Cardiac muscle cell (in vitro differentiated cells and primary cell): ENCODE results near the gene SYNE2. TPM values are rescaled to one million over a fixed set of nuclear protein-coding genes. Genes with fewer than 3 reads are reported as not detected.
A peak's percentile ranks its signal among the peaks of the same experiment; 100 is the strongest.

Source experiments
- DNase-seq, 2 donors: peaks; one replicate each; pipeline versions ENCODE4 v3.0.0 to v3.0.0-alpha.2; 2010 to 2017; ENCODE audit warnings: low read depth in 1 of 2, low spot score in 1 of 2
- H3K27ac ChIP-seq: fragments of 200-600 bp; sonication (generic); 2 replicates; pipeline ENCODE4 v1.5.1; 2016
- H3K27me3 ChIP-seq: fragments of 200-600 bp; sonication (generic); 2 replicates; pipeline ENCODE4 v1.6.0; 2016; ENCODE audit warnings: control low read depth
- H3K36me3 ChIP-seq: fragments of 200-600 bp; sonication (generic); 2 replicates; pipeline ENCODE4 v1.5.1; 2016; ENCODE audit warnings: control low read depth
- H3K4me1 ChIP-seq: fragments of 200-600 bp; sonication (generic); 2 replicates; pipeline ENCODE4 v1.8.1; 2017; ENCODE audit warnings: low read depth, mild to moderate bottlenecking, mixed run types
- H3K4me3 ChIP-seq: fragments of 200-600 bp; sonication (generic); 2 replicates; pipeline ENCODE4 v1.5.1; 2016; ENCODE audit warnings: mild to moderate bottlenecking
- H3K9me3 ChIP-seq: fragments of 200-600 bp; sonication (generic); 2 replicates; pipeline ENCODE4 v1.5.1; 2017; ENCODE audit warnings: low read depth, mild to moderate bottlenecking, control low read depth
- polyA plus RNA-seq: library from polyadenylated mRNA; unstranded; fragments of >200 nt; fragmentation: Nextera tagmentation; extraction: Ambion mirVana; gene quantifications from 2 replicates; pipeline ENCODE4 v1.2.1, GENCODE V29; 2016
- total RNA-seq: library from RNA; depleted of rRNA; stranded (reverse); fragments of >200 nt; gene quantifications from 2 replicates; pipeline ENCODE4 v1.2.3, GENCODE V29; 2016
- TF ChIP-seq, protein P1 (sequence below): IDR thresholded peaks from 2 replicates; pipeline ENCODE4 v1.5.1; 2012; ENCODE audit warnings: low read depth, mild to moderate bottlenecking, low read length

Gene SYNE2
- total and polyA plus RNA-seq, 2 experiments from 2014 or later: 36.0 to 95.2 TPM

- Histone ChIP-seq H3K27me3 (no peaks in the 10 kb centered on the region), H3K36me3 (no peaks in the 10 kb centered on the region), H3K27ac (no peak overlapping the region), H3K9me3 (no peaks in the 10 kb centered on the region), H3K4me1 (peaks cover 6% of the 10 kb centered on the region), H3K4me3 (no peak overlapping the region)
- TF ChIP-seq, protein P1, sequence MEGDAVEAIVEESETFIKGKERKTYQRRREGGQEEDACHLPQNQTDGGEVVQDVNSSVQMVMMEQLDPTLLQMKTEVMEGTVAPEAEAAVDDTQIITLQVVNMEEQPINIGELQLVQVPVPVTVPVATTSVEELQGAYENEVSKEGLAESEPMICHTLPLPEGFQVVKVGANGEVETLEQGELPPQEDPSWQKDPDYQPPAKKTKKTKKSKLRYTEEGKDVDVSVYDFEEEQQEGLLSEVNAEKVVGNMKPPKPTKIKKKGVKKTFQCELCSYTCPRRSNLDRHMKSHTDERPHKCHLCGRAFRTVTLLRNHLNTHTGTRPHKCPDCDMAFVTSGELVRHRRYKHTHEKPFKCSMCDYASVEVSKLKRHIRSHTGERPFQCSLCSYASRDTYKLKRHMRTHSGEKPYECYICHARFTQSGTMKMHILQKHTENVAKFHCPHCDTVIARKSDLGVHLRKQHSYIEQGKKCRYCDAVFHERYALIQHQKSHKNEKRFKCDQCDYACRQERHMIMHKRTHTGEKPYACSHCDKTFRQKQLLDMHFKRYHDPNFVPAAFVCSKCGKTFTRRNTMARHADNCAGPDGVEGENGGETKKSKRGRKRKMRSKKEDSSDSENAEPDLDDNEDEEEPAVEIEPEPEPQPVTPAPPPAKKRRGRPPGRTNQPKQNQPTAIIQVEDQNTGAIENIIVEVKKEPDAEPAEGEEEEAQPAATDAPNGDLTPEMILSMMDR: no peak
- DNase-seq: no peak
Observed at GRCh38 chr14:63905370-63905769, 52.6 kb downstream of the SYNE2 start.

- Histone ChIP-seq H3K36me3 (no peaks in the 10 kb centered on the region), H3K4me3 (no peak overlapping the region), H3K4me1 (no peaks in the 10 kb centered on the region), H3K27me3 (no peaks in the 10 kb centered on the region), H3K9me3 (no peaks in the 10 kb centered on the region), H3K27ac (no peak overlapping the region)
- no peak for DNase-seq
- TF ChIP-seq, protein P1: no peak
Observed at GRCh38 chr14:63908667-63909264, 56.0 kb downstream of the SYNE2 start.

- Histone ChIP-seq H3K9me3 (no peaks in the 10 kb centered on the region), H3K4me3 (no peak overlapping the region), H3K27me3 (no peaks in the 10 kb centered on the region), H3K27ac (no peak overlapping the region), H3K36me3 (no peaks in the 10 kb centered on the region), H3K4me1 (no peaks in the 10 kb centered on the region)
- TF ChIP-seq, protein P1: no peak
- no peak for DNase-seq
Observed at GRCh38 chr14:63909984-63910383, 57.2 kb downstream of the SYNE2 start.

GRCh38 chr14:63910583-63911363 lies 58.0 kb downstream of the SYNE2 start:
- Histone ChIP-seq H3K4me3 (no peak overlapping the region), H3K9me3 (no peaks in the 10 kb centered on the region), H3K27me3 (no peaks in the 10 kb centered on the region), H3K27ac (no peak overlapping the region), H3K4me1 (no peaks in the 10 kb centered on the region), H3K36me3 (no peaks in the 10 kb centered on the region)
- TF ChIP-seq, protein P1: no peak
- DNase-seq: peak in 1 of 2 donors; percentile 64

DNA sequence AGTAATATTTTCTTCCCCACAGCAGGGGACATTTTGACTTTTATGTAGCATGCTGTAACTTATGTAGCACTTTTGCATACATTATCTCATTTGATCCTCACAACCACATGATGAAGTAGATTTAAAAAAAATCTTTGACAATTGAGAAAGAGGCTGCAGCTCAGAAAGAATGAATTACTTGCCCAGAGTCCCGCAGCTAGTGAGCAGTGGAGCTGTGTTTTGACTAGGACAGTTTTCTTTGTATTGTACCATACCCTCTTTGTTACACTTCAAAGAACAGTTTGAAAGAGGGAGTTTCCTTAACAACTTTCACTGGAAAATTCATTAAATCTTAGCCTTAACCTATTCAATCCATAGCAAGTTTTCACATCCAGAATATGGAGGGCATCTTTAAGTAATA lies 58.6 kb downstream of the SYNE2 start:
- DNase-seq: no peak
- no peaks in the 10 kb centered on the region for H3K4me1 ChIP-seq
- H3K4me3 ChIP-seq: no peak overlapping the region
- TF ChIP-seq, protein P1: no peak
- no peaks in the 10 kb centered on the region for H3K36me3 ChIP-seq
- no peaks in the 10 kb centered on the region for H3K27me3 ChIP-seq
- no peaks in the 10 kb centered on the region for H3K9me3 ChIP-seq
- no peak overlapping the region for H3K27ac ChIP-seq
